Right lung (tissue), 5 donors: Measurements from ENCODE around the gene DUSP22. TPM values are rescaled to one million over a fixed set of nuclear protein-coding genes. Genes with fewer than 3 reads are reported as not detected.

ENCODE experiments used
- DNase-seq, 2 donors: peaks; one replicate each; pipeline ENCODE4 v3.0.0-alpha.2; 2013
- polyA plus RNA-seq, 5 donors: library from polyadenylated mRNA; unstranded; fragments of 120-200 nt; gene quantifications; one replicate each; pipeline versions ENCODE4 v1.2.1 to v1.2.3, GENCODE V29; 2013; ENCODE audit warnings: inconsistent platforms in 1 of 5, low replicate concordance in 1 of 5; ENCODE audit not compliant: insufficient read length in 5 of 5, insufficient read depth in 1 of 5

DUSP22 gene
- polyA plus RNA-seq, 5 donors, result 29.0 to 33.1 (median 29.9) TPM

DNA sequence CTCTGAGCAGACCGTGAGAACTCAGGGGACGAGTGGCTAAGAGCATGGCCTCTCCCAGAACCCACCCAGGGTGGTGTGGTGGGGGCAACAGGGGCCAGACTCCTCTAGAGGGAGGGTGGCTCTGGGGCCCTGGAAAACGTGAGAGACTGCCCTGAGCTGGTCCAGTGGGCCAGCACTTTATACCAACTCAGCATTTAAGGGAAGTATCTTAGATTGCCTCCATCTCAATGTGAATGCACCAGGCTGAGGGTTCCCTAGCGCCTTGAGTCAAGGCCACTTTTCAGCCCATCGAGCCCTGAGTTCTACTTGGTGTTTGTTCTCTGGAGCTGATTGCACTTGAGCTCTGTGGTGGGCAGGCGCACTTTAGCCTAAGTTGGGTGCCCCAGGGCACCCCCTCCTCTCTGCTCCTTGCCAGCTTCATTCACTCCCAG lies 57.2 kb downstream of the DUSP22 start:
- DNase-seq, result no peak

DNA sequence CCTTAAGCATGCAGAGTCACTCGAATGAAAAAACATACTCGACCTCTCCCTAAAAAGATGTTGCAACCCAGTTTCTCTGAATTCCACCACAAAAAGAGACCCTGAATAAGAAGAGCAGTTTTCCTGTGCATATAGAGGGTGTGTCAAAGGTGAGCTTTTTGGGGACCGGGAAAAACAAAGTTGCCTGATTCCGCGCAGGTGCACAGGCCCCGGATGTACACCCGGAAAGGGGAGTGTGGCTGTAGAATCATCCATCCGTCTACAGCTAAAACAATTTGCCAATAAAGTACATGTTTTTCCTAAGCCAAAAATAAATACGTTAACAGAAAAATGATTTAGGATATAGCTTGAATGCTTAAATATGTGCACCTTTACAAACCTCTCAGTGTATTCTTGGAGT lies 58.1 kb downstream of the DUSP22 start:
- DNase-seq, result no peak

DNA sequence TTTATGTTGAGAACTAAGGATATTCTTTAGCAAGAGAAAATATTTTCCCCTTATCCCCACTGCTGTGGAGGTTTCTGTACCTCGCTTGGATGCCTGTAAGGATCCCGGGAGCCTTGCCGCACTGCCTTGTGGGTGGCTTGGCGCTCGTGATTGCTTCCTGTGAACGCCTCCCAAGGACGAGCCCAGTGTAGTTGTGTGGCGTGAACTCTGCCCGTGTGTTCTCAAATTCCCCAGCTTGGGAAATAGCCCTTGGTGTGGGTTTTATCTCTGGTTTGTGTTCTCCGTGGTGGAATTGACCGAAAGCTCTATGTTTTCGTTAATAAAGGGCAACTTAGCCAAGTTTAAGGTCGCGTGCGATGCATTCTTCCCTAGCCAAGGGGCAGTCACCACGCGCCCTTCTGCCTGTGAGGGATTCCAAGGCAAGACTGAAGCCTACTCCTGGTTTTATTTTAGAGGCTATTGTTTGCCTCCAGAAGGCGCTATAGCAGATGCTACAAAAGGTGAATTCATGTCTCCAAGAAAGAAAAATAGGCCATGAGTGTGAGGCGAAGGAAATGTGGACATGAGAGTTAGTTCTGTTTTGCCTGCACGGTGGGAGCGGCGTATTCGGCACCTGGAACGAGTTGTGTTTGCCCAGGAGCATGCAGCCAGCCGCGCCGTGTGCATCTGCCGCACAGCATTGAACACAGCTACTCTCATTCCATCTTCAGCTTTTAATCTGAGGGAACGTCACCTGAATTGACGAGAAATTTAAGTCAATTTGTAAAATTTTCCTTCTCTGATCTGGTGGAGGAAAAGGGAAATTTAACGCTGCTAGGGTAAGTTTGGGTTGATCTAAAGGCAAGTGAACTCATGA lies 59.0 kb downstream of the DUSP22 start:
- DNase-seq, result no peak

- DNase-seq, result no peak
Measured at GRCh38 chr6:351867-352289, 59.6 kb downstream of the DUSP22 start.

DNA sequence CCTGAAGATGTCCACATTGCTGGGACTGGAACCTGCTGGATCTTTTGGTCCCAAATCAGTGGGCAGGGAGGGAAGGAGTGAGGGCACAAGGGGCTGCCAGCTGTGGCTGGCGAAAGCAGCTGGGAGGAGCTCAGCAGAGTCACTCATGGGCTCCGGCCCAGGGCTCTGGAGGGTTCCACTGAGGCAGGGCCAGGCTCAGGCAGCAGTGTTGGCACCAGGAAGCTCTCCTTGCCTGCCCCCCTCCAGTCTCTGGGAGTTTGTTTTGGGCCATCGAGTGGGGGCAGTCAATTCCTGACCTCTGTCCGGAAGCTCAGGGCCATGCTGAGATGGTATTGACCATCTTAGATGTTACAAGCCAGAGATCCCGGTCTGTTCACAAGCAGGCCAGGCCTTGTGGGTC lies 60.2 kb downstream of the DUSP22 start:
- no peak for DNase-seq

GRCh38 chr6:352896-353470 lies 60.7 kb downstream of the DUSP22 start:
- DNase-seq, result no peak

DNA sequence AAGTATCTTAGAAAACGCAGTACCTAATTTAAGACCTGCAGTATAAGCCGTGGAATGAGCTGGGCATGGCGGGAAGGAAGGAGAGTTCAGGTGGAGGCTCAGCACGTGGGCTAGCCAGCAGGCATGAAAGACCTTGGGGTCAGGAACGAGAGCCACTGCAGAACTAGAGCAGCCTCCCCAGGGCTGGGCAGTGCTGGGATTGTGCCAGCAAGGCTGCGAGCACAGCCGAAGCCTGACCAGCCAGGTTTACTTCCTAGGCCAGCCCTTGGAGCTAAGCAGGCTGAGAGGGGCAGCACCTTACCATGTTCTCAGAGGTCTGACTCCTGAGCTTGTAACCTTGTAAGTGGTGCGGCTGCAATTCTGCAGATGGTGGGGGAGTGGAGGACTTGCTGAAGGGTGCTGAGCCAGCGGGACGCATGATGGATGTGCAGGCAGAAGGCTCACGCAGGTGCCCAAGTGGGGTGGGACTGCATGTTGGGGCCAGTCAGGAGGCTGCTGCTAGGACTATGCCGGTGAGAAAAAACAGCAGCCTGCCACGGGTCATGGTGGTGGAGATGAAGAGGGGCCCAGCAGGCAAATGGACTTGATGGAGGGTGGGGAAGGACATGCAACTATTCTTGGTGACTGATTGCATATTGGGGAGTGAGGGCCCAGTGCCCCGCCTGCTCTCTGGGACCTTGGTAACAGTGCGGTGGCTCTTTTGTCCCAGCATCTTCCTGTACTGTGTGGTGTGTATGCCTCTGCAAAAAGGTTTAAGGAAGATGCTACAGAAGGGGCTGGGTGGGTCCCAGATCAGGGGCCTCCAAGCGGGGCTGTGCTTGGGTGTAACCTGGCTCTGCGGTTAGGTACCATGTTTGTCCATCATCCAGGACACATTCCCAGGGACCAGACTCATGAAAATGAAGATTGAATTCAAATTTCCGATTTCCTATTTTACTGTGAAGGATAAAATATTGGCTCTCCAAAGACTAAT lies 61.6 kb downstream of the DUSP22 start:
- no peak for DNase-seq

DNA sequence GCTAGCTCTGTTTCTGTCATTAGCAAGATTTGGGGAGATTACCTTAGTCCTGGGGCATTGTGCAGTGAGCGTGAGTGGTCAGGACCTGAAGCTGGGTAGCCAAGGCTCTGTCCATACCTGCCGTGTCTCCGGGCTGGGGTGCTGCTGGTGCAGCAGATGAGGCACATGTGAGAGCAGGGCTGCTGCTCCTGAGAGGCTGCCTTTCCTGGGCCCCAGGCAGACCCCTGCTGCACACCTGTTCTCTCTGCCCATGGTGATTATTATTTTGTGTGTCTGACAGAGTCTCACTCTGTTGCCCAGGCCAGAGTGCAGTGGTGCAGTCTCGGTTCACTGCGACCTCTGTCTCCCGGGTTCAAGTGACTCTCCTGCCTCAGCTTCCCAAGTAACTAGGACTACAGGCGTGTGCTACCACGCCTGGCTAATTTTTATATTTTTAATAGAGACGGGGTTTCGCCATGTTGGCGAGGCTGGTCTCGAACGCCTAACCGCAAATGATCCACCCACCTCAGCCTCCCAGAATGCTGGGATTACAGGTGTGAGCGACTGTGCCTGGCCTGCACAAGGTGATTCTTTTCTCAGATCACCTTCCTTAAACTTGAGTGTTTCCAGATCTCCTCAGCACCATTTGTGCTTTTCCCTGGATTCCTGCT lies 62.5 kb downstream of the DUSP22 start:
- no peak for DNase-seq

DNA sequence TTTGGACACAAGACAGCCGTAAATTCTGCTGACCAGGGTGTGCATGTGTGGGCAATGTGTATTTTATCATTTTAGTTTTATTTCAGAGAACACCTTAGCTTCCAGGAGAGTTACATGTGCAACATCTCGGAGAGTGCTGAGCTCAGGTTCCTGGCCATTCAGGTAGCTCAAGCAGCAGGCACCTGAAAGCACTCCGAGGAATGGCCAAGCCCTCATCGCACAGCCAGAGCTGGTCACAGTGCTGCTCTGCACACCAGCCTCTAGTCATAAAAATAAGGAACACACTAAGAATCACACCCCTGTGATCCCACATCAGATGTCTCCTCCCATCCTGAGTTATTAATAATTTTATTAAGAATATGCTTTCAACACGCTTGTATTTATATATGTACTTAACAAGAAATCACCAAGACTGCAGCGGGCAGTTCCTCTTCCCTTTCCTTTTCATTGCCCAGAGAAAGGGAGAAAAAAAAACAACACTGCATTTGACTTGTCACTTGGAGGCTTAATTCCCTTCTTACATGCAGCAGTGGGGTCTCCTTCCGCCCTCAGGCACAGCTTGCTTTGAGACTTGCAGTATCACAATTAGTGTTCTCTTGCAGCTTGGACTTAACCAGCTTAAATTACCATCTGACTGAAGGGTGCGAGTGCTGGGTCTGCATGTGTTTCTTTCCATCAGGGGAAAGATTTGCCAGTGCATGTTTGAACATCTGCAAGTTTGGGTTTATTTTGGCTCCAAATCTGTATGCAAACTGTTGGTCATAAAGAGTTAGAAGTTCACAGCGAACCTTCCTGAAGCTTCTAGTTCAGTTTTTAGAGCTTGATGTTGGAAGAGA lies 63.3 kb downstream of the DUSP22 start:
- DNase-seq, result no peak

DNA sequence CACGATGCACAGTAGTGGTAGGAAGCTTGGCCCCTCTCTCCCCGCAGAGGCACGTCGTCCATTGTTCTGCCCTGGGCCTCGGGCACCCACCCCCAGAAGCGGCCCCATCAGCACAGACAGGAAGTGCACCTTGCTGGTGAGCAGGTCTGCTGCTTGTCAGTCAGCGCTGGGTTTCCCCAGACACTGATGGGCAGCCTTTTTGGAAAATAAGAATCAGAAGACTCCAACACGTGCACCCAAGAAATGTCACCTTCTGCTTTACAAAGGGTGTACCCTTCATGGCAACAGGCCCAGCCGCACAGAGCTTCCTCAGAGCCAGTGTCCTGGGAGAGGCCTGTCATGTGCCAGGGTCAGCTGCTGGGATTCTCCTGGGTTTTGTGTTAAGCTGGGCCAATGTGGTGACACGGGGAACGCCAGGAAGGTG lies 64.6 kb downstream of the DUSP22 start:
- no peak for DNase-seq

GRCh38 chr6:357261-357790 lies 65.0 kb downstream of the DUSP22 start:
- DNase-seq, result no peak

- no peak for DNase-seq
Measured at GRCh38 chr6:357791-358341, 65.6 kb downstream of the DUSP22 start.

- DNase-seq, result no peak
Measured at GRCh38 chr6:358432-358831, 66.1 kb downstream of the DUSP22 start.

DNA sequence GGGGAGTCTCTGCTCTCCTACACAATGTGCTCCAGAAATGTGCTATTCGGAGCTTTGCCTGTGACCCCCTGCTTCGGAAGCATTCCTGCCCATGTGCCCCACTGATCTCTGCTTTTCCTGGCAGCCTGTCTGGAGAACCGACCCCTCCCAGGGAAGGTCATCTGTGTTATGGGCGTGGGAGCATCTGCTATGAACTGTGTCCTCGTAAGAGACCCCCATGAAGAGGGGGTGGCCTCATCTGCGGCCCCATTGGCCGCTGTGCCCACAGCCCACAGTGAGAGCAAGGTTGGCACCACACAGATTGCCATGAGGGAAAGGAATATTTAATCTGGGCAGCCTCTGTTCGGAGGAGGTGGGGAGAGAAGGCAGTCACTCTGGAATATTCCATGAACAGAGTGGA lies 66.6 kb downstream of the DUSP22 start:
- no peak for DNase-seq

DNA sequence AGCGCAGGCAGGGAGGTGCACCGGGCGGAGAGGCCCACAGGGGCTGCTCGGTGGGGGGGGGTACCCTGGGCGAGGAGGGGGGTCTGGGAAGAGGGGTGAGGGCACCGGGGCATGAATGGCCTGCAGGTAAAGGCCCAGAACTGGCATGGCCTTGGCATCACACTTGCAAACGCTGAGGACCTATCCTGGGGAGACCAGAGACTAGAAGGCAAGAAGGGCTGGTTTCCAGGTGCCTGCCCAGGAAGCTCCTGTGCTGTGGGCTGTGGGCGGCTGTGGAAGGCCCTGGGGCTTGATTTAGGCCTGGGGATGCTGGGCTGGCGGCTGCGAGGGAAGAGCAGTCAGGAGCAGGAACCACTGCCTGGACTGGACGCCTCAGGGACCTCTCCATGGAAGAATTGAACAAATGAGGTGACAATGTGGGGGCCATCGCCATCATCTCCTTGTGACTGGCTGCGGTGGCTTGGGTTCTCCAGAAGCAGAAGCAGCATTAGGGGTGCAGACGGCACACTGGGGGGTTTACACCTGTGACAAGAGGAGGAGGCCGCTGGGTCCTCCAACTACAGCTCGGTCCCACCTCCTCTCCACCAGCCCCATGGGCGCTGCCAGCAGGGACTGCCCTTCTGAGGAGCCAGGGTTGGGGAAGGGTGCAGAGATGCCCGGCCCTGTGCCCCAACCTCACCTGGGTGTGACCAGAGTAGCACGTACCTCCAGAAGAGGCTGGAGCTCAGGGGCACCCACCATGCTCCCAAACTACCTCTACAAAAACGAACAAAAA lies 67.2 kb downstream of the DUSP22 start:
- DNase-seq, result no peak

- DNase-seq, result no peak
Measured at GRCh38 chr6:360349-360748, 68.1 kb downstream of the DUSP22 start.

GRCh38 chr6:360764-361373 lies 68.6 kb downstream of the DUSP22 start:
- no peak for DNase-seq

DNA sequence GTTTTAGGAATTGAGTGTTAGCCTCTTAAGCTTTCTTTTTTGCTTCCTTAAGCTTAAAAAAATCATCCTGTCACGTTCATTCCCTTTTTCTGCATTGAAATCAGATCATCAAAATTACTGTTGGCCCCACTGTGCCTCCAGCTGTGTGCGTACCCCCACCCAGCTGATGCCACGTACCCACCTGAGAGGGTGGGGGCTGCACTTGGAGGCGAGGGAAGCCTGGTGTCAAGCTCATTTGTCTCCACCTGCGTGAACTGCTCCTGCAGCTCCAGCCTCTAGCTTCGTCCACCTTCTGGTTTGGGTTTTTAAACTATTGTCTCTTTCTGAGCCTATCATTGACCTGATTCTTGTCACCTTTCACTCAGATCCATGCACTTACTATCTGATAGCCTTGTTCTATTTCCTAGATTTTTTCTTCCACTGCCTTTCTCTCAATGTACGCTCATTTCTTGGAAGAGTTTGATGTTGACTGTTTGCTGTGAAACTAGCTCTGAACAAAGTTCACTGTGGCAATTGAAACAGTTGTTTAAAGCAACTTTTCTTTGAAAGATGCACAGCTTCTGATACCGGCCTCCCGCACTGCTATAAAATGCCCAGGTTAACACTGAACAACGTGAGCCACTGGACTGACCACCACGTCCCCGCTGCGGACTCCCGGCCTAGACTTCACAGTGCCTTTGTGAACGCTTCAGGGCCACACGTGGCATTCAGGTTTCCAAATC lies 69.3 kb downstream of the DUSP22 start:
- no peak for DNase-seq
